BJ (cell line): ENCODE data around the gene SH3BP2. TPM values are rescaled to one million over a fixed set of nuclear protein-coding genes. Genes with fewer than 3 reads are reported as not detected.

Experiments
- CTCF ChIA-PET: fragments of 350-600 bp; formaldehyde crosslinking; extraction: SDS; loops from one replicate; lab custom pipeline; 2021; ENCODE audit warnings: antibody characterized with exemption, inconsistent platforms; lab: Yijun Ruan, JAX
- POLR2A ChIA-PET: fragments of 300-600 bp; sonication (Branson Sonifier 250); formaldehyde crosslinking; extraction: SDS; loops from one replicate; lab custom pipeline; 2021; ENCODE audit warnings: antibody characterized with exemption; lab: Charles Lee
- DNase-seq: peaks from one replicate; pipeline ENCODE4 v3.0.0-alpha.2; 2011; ENCODE audit warnings: low read depth
- H3K27me3 ChIP-seq: 2 replicates; pipeline ENCODE4 v1.6.0; 2011; ENCODE audit warnings: low read length; ENCODE audit not compliant: control insufficient read depth, insufficient read depth
- H3K36me3 ChIP-seq: 2 replicates; pipeline ENCODE4 v1.5.1; 2011; ENCODE audit warnings: low read length; ENCODE audit not compliant: control insufficient read depth, insufficient read depth
- H3K4me3 ChIP-seq: 2 replicates; pipeline ENCODE4 v1.5.1; 2011; ENCODE audit warnings: low read depth, mild to moderate bottlenecking, control low read depth, low read length
- CTCF ChIP-seq: IDR thresholded peaks from 2 replicates; pipeline ENCODE4 v1.5.1; 2011; ENCODE audit warnings: low read depth, mild to moderate bottlenecking, control low read depth, inconsistent platforms, low read length, moderate library complexity; ENCODE audit not compliant: insufficient read depth
- polyA plus RNA-seq: library from polyadenylated mRNA; depleted of rRNA; stranded (reverse); fragments of >200 nt; gene quantifications from 2 replicates; pipeline ENCODE4 v1.2.3, GENCODE V29; 2011

Gene SH3BP2
- polyA plus RNA-seq, 1 experiment, result 42.2 TPM

GRCh38 chr4:2794486-2795299 lies 1.8 kb downstream of the SH3BP2 start:
- peaks cover 1% of the 10 kb centered on the region; the same call in 1 of the 2 replicates for H3K36me3 ChIP-seq
- ChIA-PET POLR2A (no interaction called here), CTCF (no interaction called here)
- peak overlapping the region; percentile 75 for H3K4me3 ChIP-seq
- no peak for TF ChIP-seq CTCF
- no peak for DNase-seq
- no peaks in the 10 kb centered on the region for H3K27me3 ChIP-seq

DNA sequence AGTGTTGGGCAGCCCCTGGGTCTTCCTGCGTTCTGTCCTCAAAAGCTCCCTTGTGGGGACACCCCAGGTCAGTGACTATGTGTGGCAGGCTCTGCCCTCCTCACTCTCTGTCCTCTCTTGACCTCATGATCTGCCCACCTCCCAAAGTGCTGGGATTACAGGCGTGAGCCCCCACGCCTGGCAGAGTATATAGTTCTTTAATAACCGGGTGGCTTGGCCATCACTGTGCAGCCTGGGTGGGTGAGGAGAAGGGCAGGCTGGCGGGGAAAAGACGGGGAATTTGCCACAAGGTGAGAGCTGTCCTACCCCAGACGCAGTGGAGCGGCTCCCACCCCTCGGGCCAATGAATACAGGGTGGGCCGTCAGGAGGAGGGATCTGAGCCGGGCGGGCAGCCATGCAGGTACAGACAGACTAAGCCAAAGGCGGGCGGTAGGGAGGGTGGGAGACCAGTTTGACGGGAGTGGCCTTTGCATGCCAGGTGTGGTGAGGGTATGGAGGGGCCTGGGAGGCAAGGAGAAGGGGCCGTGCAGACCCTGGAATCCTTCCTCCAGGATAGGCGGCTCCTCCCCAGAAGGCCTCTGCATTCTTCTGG lies 2.5 kb downstream of the SH3BP2 start:
- POLR2A ChIA-PET, result interaction anchor here (0.5 kb wide), 1 partner anchor 88 kb away, joined by 3 read pairs; no protein-coding TSS in a partner anchor

GRCh38 chr4:2795893-2796848 lies 3.3 kb downstream of the SH3BP2 start:
- peak; percentile 37 for DNase-seq
- POLR2A ChIA-PET, result no interaction called here
- H3K36me3 ChIP-seq, result peaks cover 1% of the 10 kb centered on the region; the same call in 1 of the 2 replicates

More for the DNA sequence above, 2.5 kb downstream of the SH3BP2 start:
- Histone ChIP-seq H3K27me3 (no peaks in the 10 kb centered on the region), H3K4me3 (peak overlapping the region; percentile 75; the same call in 1 of the 2 replicates), H3K36me3 (peaks cover 1% of the 10 kb centered on the region; the same call in 1 of the 2 replicates)
- CTCF ChIA-PET, result no interaction called here
- TF ChIP-seq CTCF, result no peak
- DNase-seq, result no peak

DNA sequence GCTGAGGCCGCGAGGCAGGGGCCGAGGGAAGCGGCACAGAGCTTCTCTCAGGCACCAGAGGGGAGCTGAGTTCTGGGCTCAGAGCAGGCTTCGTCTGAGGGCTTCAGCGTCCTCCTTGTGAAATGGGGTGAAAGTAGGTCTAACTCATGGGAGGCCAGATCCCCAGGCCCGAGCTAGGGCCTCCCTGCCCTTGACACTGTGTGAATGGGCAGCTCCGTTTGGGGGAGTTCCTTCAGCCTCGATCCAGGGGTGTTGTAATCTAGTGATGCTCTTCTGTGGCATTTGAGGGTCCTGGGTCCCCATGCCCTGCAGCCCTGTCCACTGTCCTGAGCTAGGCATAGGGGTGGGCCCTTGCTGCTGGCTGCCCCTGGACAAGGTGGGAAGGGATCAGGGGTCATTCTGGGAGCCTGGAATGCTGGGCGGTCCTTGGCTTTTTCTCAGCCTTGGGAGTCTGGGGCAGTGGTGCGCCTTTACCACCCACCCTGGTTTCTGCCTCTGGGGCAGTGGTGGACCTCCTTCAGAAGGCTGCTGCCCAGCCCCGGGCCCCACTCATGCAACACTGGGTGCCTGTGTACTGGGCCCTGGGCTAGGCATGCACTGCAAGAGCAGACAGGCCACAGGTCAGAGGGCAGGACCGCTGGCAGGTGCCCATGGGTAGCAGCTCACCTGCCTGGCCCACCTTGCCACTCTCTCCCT lies 4.1 kb downstream of the SH3BP2 start:
- ChIA-PET CTCF (interaction anchor here (0.7 to 1.4 kb wide), 2 partner anchors 33 to 159 kb away, joined by 3 to 6 read pairs; no protein-coding TSS in a partner anchor), POLR2A (no interaction called here)

More at GRCh38 chr4:2795893-2796848, 3.3 kb downstream of the SH3BP2 start:
- H3K27me3 ChIP-seq, result no peaks in the 10 kb centered on the region
- H3K4me3 ChIP-seq, result no peak overlapping the region
- no peak; the same call in 1 of the 2 replicates for TF ChIP-seq CTCF
- CTCF ChIA-PET, result interaction anchor here (1.4 kb wide), 1 partner anchor 32 kb away, joined by 6 read pairs; no protein-coding TSS in a partner anchor

More for the DNA sequence above, 4.1 kb downstream of the SH3BP2 start:
- peaks cover 3% of the 10 kb centered on the region; the same call in 1 of the 2 replicates for H3K36me3 ChIP-seq
- TF ChIP-seq CTCF, result no peak
- H3K27me3 ChIP-seq, result no peaks in the 10 kb centered on the region
- H3K4me3 ChIP-seq, result no peak overlapping the region
- DNase-seq, result no peak
